ENCODE results near the gene APOBEC3F. TPM values are rescaled to one million over a fixed set of nuclear protein-coding genes. Genes with fewer than 3 reads are reported as not detected.

APOBEC3F gene
- total and polyA plus RNA-seq, 2 of the 13 experiments (the other 11 are each of a cell fraction or from before 2014, with no cell fraction given): 2.9 to 3.7 TPM

DNA sequence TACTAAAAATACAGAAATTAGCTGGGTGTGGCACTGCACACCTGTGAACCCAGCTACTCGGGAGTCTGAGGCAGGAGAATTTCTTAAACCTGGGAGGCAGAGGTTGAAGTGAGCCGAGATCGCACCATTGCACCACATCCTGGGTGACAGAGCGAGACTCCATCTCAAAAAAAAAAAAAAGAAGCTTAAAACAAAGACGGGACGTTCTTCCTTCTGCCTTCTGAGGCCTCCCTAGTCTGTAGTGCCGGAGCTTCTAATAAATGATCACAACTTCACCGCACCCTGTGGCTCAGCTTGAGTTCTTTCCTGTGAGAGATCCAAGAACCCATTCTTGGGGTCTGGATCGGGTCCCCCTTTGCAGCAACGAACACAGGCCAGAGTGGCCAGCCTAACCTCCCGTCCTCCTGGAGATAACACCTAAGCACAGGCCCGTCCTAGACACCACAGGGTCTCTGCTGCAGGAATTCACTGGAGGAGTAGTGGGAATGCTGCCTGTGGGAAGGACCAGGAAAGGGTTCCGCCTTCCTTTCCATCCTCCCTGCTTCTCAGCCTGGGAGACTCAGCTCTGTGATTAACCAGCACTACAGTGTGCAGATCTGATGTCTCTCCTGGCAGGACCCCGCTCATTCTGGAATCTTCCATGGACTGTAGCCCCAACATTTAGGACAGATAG is 54.2 kb downstream of the APOBEC3F start:
- FAIRE-seq: no peak
- ChIA-PET CTCF (ENCODE audit: low intra/inter-chr PET ratio, low total read pairs) (no interaction called here), POLR2A (no interaction called here)
- TF ChIP-seq ZNF556 (CRISPR knock-in tag; IDR thresholded peaks at IDR 0.05; ENCODE audit: borderline replicate concordance) (no peak), ZKSCAN1 (IDR thresholded peaks at IDR 0.05; ENCODE audit: low read length) (no peak), ZSCAN31 (CRISPR knock-in tag; IDR thresholded peaks at IDR 0.05; ENCODE audit: low read depth) (no peak), MAFG (CRISPR knock-in tag; IDR thresholded peaks at IDR 0.05) (no peak), ZNF570 (CRISPR knock-in tag; IDR thresholded peaks at IDR 0.05; ENCODE audit: borderline replicate concordance) (no peak), TP53 (CRISPR knock-in tag; conservative IDR thresholded peaks at IDR 0.05) (no peak), ZNF234 (CRISPR knock-in tag; conservative IDR thresholded peaks at IDR 0.05) (no peak), NAIF1 (CRISPR knock-in tag; IDR thresholded peaks at IDR 0.05; ENCODE audit: borderline replicate concordance) (no peak), POLR2A (IDR thresholded peaks at IDR 0.05; ENCODE audit: insufficient read depth in 1 of 2, low read depth in 2 of 2, low read length in 2 of 2) (no peak), IRX3 (CRISPR knock-in tag; IDR thresholded peaks at IDR 0.05; ENCODE audit: borderline replicate concordance, low read depth) (no peak), ETV5 (CRISPR knock-in tag; IDR thresholded peaks at IDR 0.05; ENCODE audit: borderline replicate concordance) (no peak), STAT5B (CRISPR knock-in tag; IDR thresholded peaks at IDR 0.05) (no peak)
- TF ChIP-seq, protein P1, sequence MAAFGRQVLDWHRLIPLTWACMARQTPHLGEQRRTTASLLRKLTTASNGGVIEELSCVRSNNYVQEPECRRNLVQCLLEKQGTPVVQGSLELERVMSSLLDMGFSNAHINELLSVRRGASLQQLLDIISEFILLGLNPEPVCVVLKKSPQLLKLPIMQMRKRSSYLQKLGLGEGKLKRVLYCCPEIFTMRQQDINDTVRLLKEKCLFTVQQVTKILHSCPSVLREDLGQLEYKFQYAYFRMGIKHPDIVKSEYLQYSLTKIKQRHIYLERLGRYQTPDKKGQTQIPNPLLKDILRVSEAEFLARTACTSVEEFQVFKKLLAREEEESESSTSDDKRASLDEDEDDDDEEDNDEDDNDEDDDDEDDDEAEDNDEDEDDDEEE (CRISPR knock-in tag; IDR thresholded peaks at IDR 0.05): no peak
- TF ChIP-seq, protein P2, sequence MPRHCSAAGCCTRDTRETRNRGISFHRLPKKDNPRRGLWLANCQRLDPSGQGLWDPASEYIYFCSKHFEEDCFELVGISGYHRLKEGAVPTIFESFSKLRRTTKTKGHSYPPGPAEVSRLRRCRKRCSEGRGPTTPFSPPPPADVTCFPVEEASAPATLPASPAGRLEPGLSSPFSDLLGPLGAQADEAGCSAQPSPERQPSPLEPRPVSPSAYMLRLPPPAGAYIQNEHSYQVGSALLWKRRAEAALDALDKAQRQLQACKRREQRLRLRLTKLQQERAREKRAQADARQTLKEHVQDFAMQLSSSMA (CRISPR knock-in tag; IDR thresholded peaks at IDR 0.05): no peak
- TF ChIP-seq, protein P3, sequence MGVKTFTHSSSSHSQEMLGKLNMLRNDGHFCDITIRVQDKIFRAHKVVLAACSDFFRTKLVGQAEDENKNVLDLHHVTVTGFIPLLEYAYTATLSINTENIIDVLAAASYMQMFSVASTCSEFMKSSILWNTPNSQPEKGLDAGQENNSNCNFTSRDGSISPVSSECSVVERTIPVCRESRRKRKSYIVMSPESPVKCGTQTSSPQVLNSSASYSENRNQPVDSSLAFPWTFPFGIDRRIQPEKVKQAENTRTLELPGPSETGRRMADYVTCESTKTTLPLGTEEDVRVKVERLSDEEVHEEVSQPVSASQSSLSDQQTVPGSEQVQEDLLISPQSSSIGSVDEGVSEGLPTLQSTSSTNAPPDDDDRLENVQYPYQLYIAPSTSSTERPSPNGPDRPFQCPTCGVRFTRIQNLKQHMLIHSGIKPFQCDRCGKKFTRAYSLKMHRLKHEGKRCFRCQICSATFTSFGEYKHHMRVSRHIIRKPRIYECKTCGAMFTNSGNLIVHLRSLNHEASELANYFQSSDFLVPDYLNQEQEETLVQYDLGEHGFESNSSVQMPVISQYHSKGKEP (CRISPR knock-in tag; IDR thresholded peaks at IDR 0.05): no peak
- in situ Hi-C loops (cut with HindIII; ENCODE audit: extremely low pct_ligation_motif_present, low pct_unique_long_range_greater_than_20kb): no loop called here
- no TSS peak for BruUV-seq (replicated peaks)
- Histone ChIP-seq H3K27me3 (ENCODE audit: control insufficient read depth in 1 of 2, insufficient read depth in 2 of 2, low read length in 2 of 2) (peaks cover 12 to 39% of the 10 kb centered on the region in 2 experiments; a peak in 4 of 5 replicates), H4K20me1 (ENCODE audit: insufficient read depth, low read length) (no peaks in the 10 kb centered on the region), H3K79me2 (ENCODE audit: insufficient read depth, low read length) (no peaks in the 10 kb centered on the region), H3K27ac (ENCODE audit: extremely low read length, insufficient read depth, low read length) (no peak overlapping the region), H3K4me2 (ENCODE audit: low read depth, low read length) (no peak overlapping the region), H2AFZ (ENCODE audit: low read length) (no peak overlapping the region), H3K9ac (ENCODE audit: insufficient read depth, low read depth, low read length) (no peak overlapping the region), H3K4me1 (ENCODE audit: insufficient read depth, low read length) (peaks cover 20% of the 10 kb centered on the region), H3K9me3 (ENCODE audit: low read length) (no peaks in the 10 kb centered on the region), H3K4me3 (replicated peaks in 1 of 3; ENCODE audit: insufficient read depth in 1 of 3, low read depth in 2 of 3, low read length in 3 of 3) (no peak overlapping the region), H3K36me3 (replicated peaks in 1 of 2; ENCODE audit: control insufficient read depth in 1 of 2, insufficient read depth in 2 of 2, low read length in 2 of 2) (no peaks in the 10 kb centered on the region)
- 71% methylated on average over 13 of the region's 14 CpGs for WGBS (ENCODE audit: low lambda C conversion rate)
- no peak for ATAC-seq
- no peak for DNase-seq (ENCODE audit: low spot score)
- intact Hi-C loops (cut with micrococcal nuclease; ENCODE audit: unreplicated experiment): no loop called here
